ENCODE data around the gene PPP1R2C.

Gene PPP1R2C

DNA sequence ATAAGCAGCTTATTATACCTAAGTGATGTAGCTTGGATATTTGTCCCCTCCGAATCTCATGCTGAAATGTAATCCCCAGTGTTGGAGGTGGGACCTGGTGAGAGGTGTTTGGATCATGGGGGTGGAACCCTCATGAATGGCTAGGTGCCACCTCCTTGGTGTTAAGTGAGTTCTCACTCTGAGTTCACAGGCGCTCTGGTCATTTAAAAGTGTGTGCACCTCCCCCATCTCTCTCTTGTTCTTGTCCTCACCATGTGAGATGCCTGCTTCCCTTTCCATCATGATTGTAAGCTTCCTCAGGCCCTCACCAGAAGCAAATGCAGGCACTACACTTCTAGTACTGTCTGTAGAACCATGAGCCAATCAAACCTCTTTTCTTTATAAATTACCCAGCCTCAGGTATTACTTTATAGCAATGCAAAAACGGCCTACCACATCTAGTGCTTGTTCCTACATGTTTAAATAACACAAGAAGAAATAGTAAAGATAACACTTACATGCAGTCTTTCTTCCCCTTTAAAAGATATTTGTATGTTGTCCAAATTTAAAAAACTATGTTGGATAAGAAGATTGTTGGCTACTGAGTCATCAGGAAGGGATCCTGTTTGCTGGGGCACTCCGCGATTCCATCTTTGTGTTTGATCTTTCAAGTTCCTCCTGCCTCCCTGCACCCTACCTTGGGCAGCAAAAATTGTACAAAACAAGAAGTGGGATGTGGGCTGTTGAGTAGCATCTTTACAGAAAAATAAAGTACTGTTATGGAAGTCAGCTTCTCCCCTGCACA, 29.7 kb downstream of the PPP1R2C start:
- DNase-seq (ENCODE audit: low read depth in 2 of 2): no peak

DNA sequence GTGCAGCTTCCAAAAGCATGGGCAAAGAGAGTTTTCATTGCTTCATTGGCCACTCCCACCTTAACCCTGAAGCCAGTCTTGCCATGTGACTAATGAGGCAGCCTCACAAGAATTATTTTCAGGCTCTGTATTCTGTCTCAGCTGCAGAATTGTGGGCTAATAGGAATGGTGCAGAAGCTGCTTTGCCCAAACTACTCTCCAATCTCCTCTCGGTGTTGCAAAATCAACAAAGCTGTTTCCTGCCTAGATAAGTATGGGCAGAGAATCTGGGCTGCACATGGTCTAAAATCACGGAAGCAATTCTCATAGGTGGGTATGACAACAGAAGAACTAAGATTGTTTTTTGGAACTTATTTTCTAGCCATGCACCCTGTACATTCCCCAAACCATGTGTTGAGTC, 31.4 kb downstream of the PPP1R2C start:
- no peak for DNase-seq (ENCODE audit: low read depth in 2 of 2)

DNA sequence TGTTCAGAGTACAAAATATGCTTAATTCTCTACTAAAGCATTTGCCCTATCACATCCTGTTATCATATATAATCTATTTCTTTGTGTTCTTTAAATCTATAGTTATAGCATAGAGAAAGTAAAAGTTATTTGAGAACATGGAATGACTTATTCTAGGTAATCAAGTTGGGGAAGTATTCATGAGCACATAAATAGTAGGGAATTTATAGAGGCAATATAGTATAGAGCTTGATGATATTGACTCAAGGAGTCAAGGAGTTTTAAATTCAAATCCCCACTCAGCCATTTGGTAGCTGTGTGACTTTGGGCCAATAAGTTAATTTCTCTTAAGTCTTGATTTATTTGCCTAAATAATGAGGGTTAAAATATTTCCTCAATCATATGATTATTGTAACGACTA, 37.5 kb downstream of the PPP1R2C start:
- no peak for DNase-seq (ENCODE audit: low read depth in 2 of 2)

DNA sequence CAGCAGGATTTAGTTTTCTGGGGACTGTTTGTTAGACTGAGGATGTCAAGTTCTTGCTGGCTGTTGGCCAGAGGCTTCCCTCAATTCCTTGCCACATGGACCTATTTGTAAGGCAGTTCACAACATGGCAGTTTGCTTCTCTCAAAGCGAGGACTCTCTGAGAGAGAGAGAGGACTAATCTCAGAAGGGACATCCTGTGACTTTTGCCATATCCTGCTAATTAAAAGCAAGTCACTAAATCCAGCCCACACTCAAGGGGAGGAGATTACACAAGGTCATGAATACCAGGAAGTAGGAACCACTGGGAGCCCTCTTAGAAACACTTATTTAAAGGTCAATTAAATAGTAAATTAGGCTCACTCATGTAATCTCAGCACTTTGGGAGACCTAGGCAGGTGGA, 38.2 kb downstream of the PPP1R2C start:
- DNase-seq (ENCODE audit: low read depth in 2 of 2): no peak

DNA sequence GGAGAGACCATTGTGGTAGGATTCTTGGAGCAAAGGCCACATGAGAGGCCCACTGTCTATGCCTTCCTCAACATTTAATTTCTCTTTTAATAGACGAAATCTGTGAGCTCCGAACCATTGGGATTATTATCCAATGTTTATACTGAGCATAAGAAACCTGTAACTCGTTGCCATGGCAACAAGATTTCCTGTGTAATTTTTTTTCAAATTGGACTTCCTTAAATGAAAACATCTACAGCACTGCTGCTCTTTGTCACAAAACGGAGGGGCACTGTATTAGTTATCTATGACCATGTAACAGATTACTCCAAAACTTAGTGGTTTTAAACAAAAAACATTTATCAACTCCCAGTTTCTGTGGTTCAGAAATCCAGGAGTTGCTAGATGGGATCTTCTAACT, 38.7 kb downstream of the PPP1R2C start:
- no peak for DNase-seq (ENCODE audit: low read depth in 2 of 2)

DNA sequence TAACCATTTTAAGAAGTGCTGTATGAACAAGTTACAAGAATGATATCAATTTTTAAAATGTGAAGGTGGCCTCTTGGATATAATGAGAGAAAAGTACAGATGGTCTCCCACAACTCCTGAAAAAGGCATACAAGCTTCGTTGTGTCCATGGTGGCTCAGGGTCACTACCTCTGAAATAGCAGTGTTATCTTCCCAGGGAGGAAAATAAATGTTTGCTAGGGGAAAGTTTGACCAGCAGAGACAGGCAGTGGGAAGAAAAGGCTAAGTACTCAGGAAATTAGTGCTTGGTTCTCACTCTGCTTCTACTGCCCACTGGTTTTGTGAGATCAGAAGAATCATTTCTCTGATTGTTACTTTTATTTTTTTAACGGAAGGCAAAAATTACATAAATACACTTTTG, 39.4 kb downstream of the PPP1R2C start:
- no peak for DNase-seq (ENCODE audit: low read depth in 2 of 2)

DNA sequence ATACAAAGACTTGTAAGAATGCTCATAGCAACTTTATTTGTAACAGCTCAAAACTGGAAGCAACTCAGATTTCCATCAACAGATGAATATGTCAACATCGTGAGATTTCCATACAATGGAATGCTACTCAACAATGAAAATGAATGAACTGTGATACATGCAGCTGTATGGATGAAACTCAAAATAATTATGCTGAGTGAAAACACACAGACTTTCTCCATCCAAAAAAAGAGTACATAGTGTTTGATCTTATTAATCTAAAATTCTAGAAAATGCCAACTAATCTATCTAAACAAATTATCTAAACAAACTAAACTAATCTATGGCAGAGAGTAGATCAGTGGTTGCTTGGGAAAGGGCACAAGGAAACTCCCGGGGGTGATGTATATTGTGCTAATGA, 42.7 kb downstream of the PPP1R2C start:
- DNase-seq (ENCODE audit: low read depth in 2 of 2): no peak

DNA sequence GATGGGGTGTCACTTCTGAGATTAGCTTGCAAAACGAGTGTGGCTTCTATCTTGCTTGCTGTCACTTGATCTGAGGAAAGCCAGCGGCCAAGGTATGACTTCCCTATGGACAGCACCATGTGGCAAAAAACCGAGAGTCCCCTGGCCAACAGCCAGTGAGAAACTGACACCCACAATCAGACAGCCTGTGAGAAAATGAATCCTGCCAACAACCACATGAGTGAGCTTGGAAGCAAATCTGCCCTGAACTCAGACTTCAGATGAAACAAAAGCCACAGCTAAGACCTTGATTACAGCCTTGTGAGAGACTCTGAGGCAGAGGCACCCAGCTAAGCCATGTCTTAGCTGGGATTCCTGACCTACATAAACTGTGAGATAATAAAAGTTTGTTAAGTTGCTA, 45.5 kb downstream of the PPP1R2C start:
- DNase-seq (ENCODE audit: low read depth in 2 of 2): no peak
